GM11168 (cell line): ENCODE data around the gene TMEM114.

Experiments used
- in situ Hi-C: fragments of 300-500 bp; cut with MboI; formaldehyde crosslinking; loops from one replicate; pipeline ENCODE4 v1.12.0; 2022; ENCODE audit warnings: low sequenced_read_pairs; ENCODE audit not compliant: unreplicated experiment

TMEM114 gene

GRCh38 chr16:8551388-8552332 is 38.7 kb downstream of the TMEM114 start:
- in situ Hi-C loops, result no loop called here

DNA sequence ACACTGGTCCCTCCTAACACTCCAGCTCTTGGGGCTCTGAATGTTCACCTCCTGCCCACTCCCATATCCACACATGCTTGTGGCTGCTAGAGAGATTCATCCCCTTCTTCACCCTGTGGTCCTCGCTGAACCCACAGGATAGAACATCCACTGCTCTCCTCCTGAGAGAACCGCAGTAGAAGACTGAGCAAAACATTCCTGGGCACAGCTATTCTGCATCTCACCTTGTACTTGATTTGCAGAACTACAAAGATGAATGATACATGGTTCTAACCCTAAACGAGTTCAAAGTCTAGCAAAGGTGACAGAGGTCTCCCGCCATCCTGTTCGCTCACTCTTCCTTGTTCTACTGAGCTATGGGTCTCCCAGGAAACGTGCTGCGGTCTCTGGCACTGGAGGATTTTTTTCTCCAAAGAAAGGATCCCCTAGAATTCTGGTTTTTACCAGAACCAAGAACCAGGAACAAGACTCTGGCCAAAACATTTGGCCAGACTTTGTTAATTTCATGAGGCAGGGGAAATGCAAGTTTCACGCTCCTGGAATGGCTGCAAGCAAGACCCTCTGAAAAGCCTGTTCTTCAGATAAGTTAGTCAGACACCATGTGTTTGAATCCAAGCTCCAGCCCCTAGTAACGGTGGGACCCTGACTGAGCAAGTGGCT is 39.5 kb downstream of the TMEM114 start:
- in situ Hi-C loops, result no loop called here

DNA sequence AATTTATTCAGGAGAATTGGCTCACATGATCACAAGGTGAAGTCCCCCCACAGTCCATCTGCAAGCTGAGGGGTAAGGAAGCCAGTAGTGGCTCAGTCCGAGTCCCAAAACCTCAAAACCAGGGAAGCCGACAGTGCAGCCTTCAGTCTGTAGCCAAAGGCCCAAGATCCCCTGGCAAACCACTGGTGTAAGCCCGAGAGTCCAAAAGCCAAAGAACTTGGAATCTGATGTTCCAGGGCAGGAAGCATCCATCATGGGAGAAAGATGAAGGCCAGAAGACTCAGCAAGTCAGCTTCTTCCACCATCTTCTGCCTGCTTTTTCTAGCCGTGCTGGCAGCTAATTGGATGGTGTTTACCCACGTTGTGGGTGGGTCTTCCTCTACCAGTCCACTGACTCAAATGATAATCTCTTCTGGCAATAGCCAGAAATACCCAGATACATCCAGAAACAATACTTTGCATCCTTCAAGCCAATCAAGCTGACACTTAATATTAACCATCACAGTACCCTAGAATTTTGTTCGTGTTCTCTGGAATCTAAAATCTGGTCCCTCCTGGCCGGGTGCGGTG is 40.4 kb downstream of the TMEM114 start:
- in situ Hi-C loops, result no loop called here

DNA sequence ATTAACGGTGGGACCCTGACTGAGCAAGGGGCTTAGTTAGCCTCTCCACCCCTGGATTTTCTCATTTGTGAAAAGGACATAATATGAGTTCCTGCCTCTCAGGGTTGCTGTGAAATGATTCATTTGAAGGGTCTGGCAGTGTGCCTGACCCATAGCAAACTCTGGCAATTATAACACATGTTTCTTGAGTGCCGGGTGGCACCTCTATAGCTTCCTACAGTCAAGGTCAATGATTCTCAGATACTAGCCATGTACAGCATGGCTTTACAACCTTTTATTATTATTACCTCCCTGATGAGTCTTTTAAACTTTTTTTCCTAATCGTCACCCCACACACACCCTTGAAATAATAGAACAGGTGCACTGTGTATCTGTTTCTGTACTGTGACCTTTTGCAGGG is 42.1 kb downstream of the TMEM114 start:
- in situ Hi-C loops, result no loop called here

DNA sequence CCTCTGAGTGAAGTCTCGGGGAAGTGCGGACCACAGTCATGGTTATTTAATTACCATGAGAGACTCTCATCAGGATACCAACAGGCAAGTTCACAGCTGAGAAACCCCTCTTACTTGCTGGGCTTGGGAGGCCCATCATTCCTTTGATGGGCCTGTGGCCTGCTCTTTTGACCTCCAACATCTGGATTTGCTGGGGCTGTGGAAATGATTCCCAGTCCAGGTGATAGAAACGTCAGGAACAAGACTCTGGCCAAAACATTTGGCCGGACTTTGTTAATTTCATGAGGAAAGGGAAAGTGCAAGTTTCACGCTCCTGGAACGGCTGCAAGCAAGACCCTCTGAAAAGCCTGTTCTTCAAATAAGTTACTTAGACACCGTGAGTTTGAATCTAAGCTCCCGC is 42.5 kb downstream of the TMEM114 start:
- in situ Hi-C loops, result no loop called here

GRCh38 chr16:8544406-8544805 is 45.9 kb downstream of the TMEM114 start:
- in situ Hi-C loops, result no loop called here

DNA sequence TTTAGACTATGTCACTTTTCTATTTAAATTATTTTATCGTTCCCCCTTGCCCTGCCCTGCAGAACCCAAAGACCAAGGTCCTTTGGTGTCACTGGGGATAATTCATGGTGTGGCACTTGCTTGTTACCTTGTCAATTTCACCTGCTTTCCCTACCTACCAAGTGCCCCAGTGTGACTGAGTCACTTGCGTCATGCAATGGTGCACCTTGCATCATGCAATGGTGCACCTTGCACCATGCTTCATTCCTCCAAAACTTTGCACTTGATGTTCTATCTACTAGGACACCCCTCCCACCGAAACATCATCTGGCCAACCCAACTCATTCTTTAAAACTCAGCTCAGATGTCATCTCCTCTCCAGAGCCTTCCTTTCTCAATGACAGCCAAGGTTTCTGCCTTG is 47.1 kb downstream of the TMEM114 start:
- in situ Hi-C loops, result no loop called here

DNA sequence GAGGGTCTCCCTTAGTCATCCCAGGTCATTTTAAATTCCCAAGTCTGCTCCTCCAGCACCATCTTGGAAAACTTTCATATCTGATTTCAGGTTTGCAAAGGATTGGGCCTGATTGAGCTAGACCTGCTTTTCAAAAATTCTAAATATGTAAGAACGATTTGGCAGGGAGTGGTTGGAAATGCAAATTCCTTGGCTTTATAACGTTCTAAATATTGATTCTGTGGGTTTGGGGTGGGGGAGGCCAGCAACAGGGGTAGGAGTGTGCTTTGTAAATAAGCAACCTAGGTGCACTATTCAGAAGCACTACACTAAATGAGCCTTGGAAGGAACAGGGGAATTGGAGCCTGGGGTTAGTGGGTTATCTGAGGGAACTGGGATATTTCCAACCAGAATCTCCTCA is 47.9 kb downstream of the TMEM114 start:
- in situ Hi-C loops, result no loop called here

DNA sequence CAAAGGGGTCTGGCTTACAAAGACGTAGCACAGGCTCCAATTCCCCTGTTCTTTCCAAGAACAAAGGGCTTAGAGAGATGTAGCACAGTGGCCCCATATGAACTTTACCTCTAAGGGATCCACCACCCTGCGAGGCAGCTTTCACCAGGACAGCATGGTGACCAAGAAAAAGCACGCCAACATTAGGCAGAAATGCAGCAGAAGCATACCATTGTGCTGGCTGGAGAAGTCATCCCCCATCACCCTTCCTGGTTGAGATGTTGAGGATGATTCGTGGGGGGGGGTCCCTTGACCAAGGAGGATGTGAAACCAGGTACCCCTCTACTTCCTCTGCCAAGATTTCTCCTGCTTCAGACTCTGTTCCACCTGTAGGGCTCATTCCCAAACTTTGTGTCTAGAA is 48.4 kb downstream of the TMEM114 start:
- in situ Hi-C loops, result no loop called here

DNA sequence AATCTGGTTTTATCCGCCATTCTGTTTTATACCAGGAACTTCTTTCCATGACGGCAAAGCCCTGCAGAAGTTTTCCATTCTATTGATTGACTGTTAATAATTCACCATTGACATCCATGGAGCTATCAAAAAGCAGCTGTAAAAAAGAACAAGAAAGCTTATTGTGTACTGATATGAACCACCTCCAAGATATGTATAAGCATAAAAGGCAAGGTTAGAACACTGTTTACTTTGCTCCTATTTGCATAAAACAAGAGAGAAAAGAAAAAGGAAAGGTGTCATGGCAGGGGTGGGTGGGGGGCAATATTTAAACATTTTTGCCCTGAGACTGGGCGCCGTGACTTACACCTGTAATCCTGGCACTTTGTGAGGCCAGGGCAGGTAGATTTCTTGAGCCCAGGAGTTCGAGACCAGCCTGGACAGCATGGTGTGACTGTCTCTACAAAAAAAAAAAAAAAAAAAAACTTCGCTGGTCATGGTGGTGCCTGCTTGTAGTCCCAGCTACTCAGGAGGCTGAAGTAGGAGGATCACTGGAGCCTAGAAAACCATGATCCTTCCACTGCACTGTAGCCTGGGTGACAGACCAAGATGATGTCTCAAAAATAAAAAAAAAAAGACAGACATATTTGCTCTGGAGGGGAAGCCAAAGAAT is 52.5 kb downstream of the TMEM114 start:
- in situ Hi-C loops, result no loop called here

DNA sequence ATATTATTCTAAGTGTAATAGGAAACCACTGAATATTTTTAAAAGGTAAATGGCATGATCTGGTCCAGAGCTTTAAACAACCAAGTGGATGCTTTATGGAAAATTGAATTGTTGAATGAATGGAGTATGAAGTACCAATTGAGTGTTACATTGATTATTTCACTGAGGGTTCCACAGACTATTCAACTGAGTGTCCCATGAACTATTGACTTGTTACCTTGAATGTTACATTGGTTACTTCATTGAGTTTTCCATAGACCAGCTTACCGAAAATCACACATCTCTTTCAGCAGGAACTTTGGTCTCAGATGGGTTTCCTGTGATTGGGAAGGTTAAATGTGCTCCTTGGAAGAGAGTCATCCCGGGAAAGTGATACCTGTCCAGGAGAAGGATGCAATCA is 56.8 kb downstream of the TMEM114 start:
- in situ Hi-C loops, result no loop called here

GRCh38 chr16:8530752-8531384 is 59.4 kb downstream of the TMEM114 start:
- in situ Hi-C loops, result no loop called here

DNA sequence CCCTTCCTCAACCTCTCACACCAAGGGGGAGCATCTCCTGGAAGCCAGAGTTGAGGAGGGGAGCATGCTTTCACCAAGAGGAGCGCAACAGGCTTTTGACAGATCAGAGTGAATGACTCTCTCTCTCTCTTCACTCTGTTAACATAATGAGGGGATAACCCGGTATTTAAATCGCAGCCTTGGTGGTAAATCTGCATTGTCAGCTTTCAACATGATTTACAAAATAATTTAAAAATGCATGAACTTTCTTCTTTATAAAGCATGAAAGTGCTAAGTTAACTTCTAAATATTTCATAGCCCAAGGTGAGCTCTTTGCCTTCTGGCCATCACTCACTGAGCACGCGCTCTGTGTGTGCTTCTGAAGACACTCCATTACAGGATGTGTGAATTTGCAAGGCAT is 61.8 kb downstream of the TMEM114 start:
- in situ Hi-C loops, result no loop called here

DNA sequence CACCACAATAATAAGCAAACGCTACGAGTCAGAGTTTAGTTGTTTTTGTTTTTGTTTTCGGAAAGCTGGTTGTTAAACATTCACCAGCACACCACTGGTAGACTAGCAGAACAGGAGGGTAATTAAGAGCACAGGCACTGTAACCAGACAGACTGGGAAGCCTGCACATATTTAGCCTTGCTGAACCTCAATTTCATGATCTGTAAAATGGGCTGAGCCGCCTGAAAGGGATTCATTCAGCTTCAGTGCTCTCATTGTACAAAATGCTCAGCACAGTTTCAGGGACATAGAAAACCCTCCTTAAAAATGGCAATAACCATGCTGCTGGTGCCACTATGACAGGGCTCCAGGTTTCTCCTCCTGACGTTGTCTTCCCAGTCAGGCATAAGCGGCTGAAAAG is 66.4 kb downstream of the TMEM114 start:
- in situ Hi-C loops, result no loop called here

GRCh38 chr16:8522757-8523156 is 67.6 kb downstream of the TMEM114 start:
- in situ Hi-C loops, result no loop called here

GRCh38 chr16:8519643-8520042 is 70.7 kb downstream of the TMEM114 start:
- in situ Hi-C loops, result no loop called here
